Testis (tissue), 2 donors: Measurements from ENCODE around the gene SASH1.

Source experiments
- POLR2A ChIP-seq: fragments of 450-650 bp; IDR thresholded peaks from one replicate; pipeline ENCODE4 v1.6.1; 2017; ENCODE audit warnings: antibody characterized with exemption, mild to moderate bottlenecking, moderate library complexity
- TF ChIP-seq, protein P1 (sequence below), 3 experiments: fragments of 450-650 bp in 2 of 3; fragments of 200-600 bp in 1 of 3; sonication (generic) in 1 of 3; IDR thresholded peaks; one replicate each; pipeline ENCODE4 v1.5.1; 2016 to 2019; ENCODE audit warnings: antibody characterized with exemption in 3 of 3, mild to moderate bottlenecking in 2 of 3, moderate library complexity in 1 of 3

GRCh38 chr6:148379966-148380713, 37.5 kb downstream of the SASH1 start:
- TF ChIP-seq, protein P1, sequence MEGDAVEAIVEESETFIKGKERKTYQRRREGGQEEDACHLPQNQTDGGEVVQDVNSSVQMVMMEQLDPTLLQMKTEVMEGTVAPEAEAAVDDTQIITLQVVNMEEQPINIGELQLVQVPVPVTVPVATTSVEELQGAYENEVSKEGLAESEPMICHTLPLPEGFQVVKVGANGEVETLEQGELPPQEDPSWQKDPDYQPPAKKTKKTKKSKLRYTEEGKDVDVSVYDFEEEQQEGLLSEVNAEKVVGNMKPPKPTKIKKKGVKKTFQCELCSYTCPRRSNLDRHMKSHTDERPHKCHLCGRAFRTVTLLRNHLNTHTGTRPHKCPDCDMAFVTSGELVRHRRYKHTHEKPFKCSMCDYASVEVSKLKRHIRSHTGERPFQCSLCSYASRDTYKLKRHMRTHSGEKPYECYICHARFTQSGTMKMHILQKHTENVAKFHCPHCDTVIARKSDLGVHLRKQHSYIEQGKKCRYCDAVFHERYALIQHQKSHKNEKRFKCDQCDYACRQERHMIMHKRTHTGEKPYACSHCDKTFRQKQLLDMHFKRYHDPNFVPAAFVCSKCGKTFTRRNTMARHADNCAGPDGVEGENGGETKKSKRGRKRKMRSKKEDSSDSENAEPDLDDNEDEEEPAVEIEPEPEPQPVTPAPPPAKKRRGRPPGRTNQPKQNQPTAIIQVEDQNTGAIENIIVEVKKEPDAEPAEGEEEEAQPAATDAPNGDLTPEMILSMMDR (IDR thresholded peaks at IDR 0.05), result no peak
- TF ChIP-seq POLR2A, result no peak
